GM19240 (cell line): Measurements from ENCODE around the gene PRR35.
A peak's percentile ranks its signal among the peaks of the same experiment; 100 is the strongest.

Source experiments
- DNase-seq: peaks from one replicate; pipeline ENCODE4 v3.0.0; 2011; ENCODE audit warnings: low spot score; ENCODE audit not compliant: insufficient read length

Gene PRR35

GRCh38 chr16:560204-560700 is at the start of gene PRR35:
TSS of gene PRR35 (plus strand) at chr16:560394. CDS start at chr16:563295, 2,901 bp downstream.
- DNase-seq, result no peak

GRCh38 chr16:512802-513201 is 47.4 kb upstream of the PRR35 start:
- no peak for DNase-seq

- no peak for DNase-seq
Observed at GRCh38 chr16:513950-514349, 46.2 kb upstream of the PRR35 start.

GRCh38 chr16:515175-515938 is 44.8 kb upstream of the PRR35 start:
- no peak for DNase-seq

- DNase-seq, result no peak
Observed at GRCh38 chr16:515939-516226, 44.3 kb upstream of the PRR35 start.

- DNase-seq, result no peak
Observed at GRCh38 chr16:516301-516700, 43.9 kb upstream of the PRR35 start.

- DNase-seq, result no peak
Observed at GRCh38 chr16:518858-519257, 41.3 kb upstream of the PRR35 start.

GRCh38 chr16:519425-519824 is 40.8 kb upstream of the PRR35 start:
- no peak for DNase-seq

- DNase-seq, result no peak
Observed at GRCh38 chr16:519841-520687, 40.1 kb upstream of the PRR35 start.

- DNase-seq, result no peak
Observed at GRCh38 chr16:520847-521246, 39.3 kb upstream of the PRR35 start.

- DNase-seq, result no peak
Observed at GRCh38 chr16:521381-522210, 38.6 kb upstream of the PRR35 start.

GRCh38 chr16:522320-523096 is 37.7 kb upstream of the PRR35 start:
- DNase-seq, result no peak

GRCh38 chr16:523097-523741 is 37.0 kb upstream of the PRR35 start:
- no peak for DNase-seq

GRCh38 chr16:524274-525040 is 35.7 kb upstream of the PRR35 start:
- DNase-seq, result no peak

- DNase-seq, result no peak
Observed at GRCh38 chr16:525123-525519, 35.1 kb upstream of the PRR35 start.

- peak; percentile 54 for DNase-seq
Observed at GRCh38 chr16:525520-526180, 34.5 kb upstream of the PRR35 start.

GRCh38 chr16:526181-527014 is 33.8 kb upstream of the PRR35 start:
- DNase-seq, result no peak
